NOMO-1 treated with DMSO at 0.1 percent for 48 hours (cell line): Measurements from ENCODE around the gene SEMA5A.

ENCODE experiments used
- DNase-seq: peaks from one replicate; lab custom pipeline; 2025; ENCODE audit not compliant: unreplicated experiment; lab: John Stamatoyannopoulos, UW

Gene SEMA5A

DNA sequence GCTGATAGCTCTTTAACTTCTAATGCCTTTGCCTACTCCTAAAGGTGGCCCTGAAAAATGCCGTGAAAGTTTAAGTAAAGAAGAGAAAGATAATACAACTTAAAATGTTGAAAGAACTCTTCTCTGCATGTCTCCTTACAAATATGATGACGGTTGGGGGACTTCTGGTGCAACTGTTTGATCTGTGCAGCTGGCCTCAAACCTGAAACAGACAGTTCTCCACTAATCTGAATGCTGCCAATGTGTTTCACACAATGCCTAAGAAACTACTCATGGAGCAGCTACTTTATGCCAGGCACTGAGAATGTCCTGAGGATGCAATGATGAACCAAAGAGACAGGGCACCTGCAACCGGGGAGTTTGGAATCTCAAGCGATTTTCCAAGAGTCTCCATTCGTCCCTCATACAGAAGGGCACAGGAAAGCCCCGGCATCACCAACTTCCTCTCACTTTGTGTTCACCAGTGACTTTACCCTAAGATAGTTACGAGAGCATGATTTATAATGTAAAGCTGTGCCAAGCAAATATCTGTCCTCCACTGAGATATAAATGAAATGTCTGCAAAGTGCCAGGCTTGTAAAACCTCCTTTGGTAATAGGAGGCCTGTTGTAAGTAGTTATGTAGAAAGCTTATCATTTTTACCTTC, 455.4 kb downstream of the SEMA5A start:
- no peak for DNase-seq

DNA sequence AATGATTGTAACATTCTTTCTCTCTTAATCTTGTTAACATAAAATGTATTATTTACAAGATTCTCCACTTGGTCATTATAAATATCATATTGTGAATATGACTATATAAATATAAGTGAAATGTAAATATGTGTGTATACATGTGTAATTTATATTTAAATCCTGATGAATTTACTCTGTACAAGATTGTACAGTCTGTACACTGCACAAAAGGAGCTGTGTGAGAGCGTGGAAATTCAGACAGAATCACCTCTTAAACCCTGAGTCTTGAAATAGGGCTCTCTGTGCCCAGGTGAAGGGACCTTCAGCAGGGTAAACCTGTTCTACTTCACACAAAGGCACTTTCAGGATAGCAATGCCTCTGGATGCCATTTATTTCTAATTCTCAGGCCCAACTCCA, 456.0 kb downstream of the SEMA5A start:
- DNase-seq, result no peak

DNA sequence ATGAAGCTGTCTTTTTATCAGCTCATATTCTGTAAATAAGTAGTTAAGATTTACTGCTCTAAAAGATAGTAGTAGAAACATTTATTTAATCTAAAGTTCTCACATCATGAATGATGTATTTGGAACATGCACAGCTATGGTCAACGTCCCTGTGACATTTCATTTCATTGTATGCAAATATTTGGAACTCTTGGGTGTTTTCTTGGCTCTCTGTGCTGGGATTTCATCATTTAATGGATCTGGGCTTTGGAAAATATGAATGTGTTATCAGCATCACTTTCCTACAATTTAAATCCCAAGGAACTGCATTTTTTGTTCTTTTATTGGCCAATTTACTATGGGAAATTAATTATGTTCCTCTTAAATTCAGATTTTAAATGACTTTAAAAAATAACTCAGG, 462.9 kb downstream of the SEMA5A start:
- no peak for DNase-seq

DNA sequence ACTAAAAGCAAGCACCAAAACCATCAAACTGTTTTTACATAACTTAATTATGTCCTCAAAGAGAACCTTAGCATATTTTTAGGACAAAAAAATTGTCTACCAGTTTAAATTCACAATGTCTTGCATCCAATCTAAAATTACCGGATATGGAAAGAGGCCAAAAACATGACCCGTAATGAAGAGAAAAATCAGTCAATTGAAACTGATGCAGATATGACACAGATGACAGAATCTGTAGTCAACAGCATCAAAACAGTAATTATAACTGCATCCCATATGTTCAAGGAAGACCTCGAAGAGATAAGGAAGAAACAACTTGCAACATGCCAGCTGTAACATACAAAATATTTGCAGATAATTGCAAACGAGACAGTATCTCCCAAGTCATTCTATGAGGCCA, 473.2 kb downstream of the SEMA5A start:
- no peak for DNase-seq

DNA sequence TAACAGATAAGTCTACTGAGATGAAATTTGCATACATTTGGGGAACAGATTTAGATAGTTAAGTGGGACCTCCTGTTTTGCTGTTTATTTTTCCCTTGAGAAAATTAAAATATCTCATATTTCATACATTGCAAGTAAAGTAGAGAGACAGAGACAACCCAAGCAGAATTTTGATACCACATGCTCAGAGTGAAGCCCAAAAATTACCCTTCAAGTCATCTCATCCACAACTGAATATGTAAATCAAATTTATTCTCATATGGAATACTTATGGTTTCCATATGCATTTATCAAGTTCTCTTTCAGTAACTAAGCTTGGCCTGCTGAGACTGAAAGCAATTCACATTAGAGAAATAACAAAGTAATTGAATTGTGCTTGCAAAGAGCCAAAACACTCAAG, 474.4 kb downstream of the SEMA5A start:
- no peak for DNase-seq

DNA sequence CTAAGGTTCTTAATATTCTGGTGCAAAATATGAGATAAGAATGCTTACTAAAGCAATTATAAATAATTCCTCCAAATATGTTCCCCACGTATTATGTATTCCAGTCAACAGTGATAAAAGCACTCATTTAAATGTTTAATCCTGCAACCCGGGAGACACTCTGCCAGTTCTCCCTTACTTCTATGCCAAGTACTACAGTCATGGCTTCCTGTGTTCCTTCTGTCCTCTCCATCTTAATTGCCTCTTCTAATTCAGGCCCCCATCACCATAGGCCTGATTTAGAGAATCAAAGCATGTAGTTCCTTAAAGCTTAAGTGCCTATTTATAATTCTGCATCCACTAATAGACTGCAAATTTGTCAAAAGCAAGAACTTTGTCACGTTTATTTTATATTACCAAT, 474.8 kb downstream of the SEMA5A start:
- no peak for DNase-seq

DNA sequence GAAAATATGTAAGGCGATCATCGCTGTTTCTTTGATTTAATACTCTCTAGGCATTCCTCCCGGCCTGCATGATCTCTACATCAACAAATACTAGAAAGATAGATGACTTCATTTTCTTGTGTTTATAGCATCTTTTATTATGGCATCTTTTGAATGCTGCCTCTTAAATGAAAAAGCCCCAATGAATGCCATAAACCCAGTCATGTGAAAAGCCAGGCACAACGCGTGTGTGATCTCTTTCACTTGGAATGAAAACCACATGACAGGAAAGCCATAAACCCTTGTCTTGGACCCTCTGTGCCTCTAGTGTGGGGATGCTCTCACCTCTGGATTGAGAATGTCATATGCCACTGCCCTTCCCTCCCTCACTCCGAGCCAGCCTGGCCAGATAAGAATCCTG, 476.2 kb downstream of the SEMA5A start:
- DNase-seq, result no peak

DNA sequence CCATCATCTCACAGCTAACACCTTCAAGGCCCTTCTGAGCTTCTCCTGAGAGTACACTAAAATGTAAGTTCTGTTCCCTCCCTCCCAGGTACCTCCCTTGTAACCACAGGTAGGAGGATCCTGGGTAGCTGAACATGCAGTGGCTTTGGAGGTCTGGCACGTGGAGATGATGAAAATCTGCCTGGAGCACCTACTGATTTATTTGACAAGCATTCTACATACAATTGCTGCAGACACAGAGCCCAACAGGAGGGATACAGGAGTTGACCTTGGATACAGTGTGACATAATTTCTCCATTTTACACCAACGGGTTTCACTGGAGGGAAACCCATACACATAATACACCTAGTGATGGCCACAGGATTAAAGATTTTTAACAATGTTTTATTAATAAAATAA, 478.7 kb downstream of the SEMA5A start:
- no peak for DNase-seq

DNA sequence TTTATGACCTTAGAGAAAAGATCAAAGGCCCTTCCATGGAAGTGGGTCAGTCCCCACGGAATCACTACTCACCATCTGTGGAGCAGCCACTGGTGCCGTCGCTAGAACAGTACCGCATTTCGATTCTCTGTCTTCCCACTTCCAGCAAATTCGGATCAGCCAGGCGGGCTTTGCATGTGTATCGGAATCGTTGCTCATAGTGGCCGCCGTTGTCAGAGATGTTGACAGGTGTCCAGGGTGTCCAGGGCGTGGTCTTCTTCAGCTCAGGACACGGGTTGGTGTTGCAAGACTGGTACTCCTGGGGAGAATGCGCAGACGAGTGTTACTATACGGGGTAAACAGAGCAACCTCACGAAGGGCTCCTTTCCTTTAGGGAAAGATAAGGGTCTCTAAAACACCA, 479.5 kb downstream of the SEMA5A start:
- no peak for DNase-seq

DNA sequence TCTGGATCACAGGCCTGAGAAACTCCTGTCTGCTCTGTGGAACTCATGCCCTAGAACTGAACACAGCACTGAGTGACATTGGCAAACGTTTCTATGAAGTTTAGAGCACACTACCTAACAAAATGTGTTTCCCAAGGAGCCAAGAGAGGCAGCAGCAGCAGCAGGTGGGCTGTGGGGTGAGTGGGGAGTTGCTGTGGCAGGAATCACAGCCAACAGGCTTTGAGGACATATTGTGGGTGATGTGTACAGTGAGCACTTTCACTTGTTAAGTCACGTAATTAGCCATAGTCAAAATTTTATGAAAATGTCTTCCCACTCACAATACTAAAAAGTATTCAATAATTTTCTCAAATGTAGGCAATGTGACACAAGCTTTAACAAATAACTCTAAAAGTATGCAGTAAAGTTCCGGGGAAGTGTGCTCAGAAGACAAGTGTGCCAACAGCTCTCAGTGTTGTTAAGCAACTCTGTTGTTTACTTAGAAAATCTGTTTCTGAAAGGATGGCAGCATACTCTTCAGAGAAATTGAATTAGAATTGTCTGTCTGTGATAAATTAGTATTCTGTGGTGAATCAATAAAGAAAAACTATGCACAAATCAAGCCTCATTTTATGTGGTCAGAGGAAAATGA, 482.1 kb downstream of the SEMA5A start:
- no peak for DNase-seq

DNA sequence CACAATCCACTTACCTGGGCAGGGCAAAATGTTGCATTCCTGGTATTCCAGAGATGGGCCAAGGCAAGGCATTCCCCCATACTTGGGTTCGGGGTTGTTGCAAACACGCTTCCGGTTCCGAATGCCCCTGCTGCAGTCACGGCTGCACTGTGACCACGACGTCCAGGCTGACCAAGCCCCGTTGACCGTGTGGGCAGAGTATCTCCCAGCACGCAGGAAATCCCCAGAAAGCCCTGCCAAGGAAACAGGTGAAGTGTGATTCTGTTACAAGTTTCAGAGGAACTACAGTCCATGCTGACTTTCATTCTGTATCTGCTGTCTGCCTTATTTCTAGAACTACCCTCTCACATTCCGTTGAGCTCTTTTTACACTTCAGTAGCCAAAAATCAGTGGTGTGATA, 483.0 kb downstream of the SEMA5A start:
- no peak for DNase-seq

DNA sequence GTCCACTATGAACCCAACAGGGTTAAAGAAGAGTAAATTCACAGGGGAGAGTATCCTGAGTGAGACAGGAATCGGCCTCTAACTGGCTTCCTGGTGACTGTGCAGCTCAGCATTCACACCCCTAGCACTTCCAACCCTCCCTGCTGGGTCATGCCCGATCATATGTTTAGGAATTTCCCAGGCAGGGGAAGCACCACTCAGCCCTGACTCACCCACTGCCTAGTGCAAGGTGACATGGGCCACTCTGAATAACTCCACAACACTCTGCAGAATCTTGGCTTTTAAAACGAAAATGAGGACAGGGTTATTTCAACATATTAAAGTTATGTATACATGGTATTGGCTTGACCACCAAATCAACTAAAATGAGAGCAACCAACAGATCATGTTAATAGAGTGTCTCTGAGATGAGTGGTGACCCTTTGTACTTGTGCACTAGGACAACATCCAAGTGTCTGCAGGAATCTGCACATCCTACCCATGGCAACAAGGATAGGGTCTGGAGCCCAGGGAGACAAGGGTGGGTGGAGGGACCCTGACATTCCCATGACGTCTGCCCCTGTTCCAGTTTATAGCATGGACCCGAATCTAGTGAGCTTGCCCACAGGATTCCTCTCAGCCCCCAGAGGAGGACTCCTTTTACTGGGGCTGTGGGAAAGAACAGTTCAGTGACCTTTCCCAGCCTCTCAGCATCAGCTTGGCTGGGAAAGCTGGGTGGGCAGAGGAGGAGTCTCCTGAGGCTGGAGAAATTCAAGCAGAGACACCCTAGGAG, 485.8 kb downstream of the SEMA5A start:
- no peak for DNase-seq

DNA sequence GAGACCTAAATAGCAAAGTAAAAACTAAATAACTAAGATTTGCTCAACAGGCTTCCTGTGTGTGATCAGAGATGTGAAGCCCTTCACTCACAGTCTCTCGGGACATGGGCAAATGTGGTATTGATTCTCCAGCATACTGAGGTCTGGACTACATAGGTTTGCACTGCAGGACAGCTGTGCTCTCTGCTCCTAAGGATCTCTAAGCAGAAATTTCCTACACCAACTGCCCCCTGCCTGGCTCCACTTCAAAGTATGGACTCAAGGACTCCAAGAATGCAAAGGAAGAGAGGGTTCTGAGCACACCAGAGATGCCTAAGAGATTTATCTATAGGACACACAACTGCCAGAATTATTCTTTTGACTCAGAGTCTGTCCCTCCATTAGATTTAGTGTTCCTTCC, 487.2 kb downstream of the SEMA5A start:
- DNase-seq, result no peak

DNA sequence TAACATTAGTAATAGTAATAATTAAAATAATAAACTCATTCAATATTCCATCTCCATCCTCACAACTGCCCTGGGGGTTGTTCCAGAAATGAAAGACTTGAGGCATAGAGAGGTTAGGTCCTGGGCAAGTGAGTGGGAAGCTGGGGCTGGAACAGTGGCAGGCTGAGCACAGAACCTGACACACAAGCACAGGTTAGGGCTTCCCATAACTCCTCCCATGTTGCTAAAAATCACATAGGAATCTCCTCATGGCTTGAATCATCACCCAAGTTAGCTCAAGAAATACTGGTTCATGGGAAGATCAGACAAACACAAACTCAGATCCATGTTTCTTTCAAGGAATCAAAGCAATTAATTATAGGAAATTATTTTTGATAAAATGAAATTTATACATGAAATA, 487.7 kb downstream of the SEMA5A start:
- DNase-seq, result no peak

DNA sequence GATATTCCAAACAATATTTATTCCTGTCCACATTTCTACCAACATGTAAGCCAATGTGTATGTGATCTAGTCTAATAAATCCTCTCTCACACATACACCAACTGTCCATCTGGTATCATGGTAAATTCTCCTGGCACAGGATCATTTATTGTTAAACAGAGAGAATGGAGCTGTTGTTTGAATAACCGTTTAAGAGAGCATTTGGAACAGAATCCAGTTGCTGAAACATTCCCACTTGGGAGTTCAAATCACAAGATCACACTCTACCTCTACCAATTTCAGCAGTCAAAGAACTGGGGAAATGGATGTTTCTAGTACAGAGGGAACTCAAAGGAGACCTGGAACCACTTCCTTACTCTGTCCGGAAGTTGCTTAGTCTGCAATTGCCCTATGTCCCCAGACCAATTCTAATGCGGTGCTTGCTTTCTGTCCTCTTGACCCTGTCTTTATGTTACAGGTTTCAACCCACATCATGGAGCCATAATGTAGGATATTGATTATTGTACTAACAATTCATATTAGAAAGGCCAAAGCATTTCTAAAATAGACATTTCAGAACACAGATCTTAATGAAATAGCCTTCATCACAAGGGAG, 488.4 kb downstream of the SEMA5A start:
- DNase-seq, result no peak

DNA sequence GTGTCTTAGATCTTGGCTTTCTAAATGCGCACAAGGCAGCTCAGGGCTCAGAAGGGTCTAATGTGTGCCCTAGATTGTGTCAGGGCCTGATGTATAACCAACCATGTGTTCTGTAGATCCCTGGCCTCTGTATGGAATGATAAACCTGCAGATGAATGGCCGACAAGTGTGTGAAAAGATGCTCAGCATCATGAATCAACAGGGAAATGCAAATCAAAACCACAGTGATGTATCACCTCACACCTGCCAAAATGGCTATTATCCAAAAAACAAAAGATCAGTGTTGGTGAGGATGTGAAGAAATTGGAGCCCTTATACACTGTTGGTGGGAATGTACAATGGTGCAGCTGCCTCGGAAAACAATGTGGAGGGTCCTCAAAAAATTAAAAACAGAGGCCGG, 489.8 kb downstream of the SEMA5A start:
- no peak for DNase-seq

DNA sequence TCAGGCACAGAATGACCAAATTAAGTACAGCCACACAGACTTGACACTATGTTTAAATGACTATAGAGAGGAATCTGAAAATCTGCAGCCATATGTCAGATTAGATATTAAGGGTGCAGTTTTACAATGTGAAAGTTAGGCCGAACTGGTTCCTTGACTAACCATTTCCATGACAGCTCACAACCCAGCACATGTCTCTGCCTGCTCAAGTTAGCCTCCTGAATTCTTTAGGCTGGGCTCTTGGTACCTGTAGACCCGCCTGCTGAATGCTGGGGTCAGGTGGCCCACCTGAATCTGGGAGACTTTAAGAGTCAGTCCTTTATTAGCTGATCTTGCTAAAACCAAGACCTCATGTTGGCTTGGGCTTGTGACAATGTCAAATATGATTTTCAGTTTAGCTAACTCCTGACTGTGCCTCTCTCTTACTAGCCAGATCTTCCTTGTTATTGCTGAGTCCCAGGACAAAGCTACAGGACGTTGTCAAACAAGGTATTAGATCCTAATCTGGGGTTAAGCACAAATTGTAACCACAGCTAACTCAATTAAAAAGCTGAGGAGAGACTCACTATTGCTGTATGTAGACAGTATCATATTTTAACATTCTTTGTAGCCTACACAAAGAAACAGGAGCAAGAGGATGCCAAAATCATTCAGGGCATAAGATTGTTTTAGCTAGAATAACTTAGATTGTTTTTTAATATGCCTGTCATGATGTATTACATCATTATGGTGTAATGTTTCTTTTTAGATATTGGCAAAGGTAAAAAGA, 490.9 kb downstream of the SEMA5A start:
- DNase-seq, result no peak

DNA sequence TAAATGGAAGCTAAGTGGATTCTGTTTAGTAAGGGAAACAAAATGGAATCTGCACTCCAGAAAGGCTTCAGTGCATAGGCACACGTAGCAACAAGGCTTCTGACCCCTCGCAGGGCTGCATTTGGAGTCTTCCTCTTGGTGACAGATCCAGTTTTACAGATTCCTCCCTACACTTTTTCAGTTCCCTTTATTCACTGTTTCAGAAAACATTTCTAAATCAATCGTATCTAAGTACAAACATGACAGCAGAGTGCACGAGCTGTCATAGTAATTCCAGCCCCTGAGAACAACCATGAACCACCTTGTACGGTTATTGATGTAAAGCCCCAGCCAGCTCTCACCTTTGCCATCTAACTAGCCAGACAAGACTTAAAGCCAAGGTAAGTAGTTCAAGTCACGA, 491.6 kb downstream of the SEMA5A start:
- no peak for DNase-seq

DNA sequence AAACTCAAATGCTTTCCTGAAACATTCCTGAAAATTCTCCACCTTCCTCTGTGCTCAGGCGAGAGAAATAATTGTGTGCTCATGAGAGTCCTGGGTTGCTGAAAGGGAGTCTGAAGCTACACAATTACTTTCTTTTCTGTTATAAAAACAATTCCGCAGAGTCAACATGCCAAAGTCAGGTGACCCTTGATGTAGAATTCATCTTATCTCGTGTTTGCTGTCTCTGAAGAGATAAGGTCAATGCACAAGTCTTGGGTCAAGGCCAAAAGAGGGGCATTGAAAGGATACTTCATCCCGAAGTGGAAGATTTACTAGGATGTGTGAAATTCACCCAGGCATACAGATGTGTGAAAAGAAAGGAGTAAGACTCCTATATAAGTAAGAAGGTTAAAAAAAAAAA, 493.5 kb downstream of the SEMA5A start:
- no peak for DNase-seq

DNA sequence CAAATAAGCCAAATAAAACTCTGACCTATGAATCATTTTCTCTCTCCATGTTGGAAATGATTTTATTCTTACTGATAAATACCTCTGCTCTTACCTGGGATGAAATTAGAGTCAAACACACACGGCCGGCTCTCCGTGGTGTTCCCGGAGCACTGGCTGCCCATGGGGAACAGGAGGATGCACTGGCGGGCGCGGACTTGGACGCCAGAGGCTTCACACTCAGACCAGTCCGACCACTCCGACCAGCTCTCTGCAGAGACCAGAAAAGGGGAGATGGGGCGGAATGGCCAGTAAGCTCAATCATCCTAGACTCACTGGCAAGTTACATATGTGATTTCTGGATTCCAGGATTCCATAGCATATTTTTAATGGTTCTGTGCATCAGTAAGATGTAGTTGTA, 494.1 kb downstream of the SEMA5A start:
- no peak for DNase-seq

DNA sequence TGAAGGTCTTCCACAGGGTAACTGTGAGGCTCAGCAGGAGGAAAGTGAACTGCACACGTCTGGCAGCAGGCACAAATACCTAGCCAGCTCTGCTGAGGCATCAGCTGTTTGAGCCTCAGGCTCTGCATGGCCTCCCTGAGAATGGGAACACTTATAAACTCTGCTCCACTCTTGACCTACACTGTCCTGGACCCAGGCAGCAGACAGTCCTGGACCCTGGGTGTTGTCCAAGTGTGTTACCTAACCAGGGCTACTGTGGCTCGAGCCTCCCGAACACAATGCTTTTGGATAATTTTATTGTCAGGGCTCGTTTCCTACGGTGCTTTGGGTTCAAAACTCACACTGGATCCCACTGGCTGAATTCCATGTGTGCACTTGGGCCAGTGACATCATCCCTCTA, 497.9 kb downstream of the SEMA5A start:
- DNase-seq, result no peak
